Common myeloid progenitor, CD34-positive (primary cell): ENCODE results near the gene PHLDB2.

Experiments used
- CTCF ChIA-PET: fragments of 350-600 bp; sonication (Branson Sonifier 250); formaldehyde crosslinking; loops from one replicate; lab custom pipeline; 2021; ENCODE audit warnings: antibody characterized with exemption; lab: Charles Lee
- POLR2A ChIA-PET: fragments of 350-600 bp; sonication (Branson Sonifier 250); formaldehyde crosslinking; loops from one replicate; lab custom pipeline; 2021; ENCODE audit warnings: antibody characterized with exemption; lab: Charles Lee
- DNase-seq, 3 donors: peaks; one replicate each; pipeline versions ENCODE4 v3.0.0 to v3.0.0-alpha.2; 2013
- H3K27ac ChIP-seq, 2 experiments: 1 replicate in 1 of 2; 2 replicates in 1 of 2; pipeline ENCODE4 v1.7.0; 2013; ENCODE audit warnings: inconsistent platforms in 2 of 2, low read length in 2 of 2, mild to moderate bottlenecking in 2 of 2, low read depth in 1 of 2, moderate library complexity in 1 of 2; ENCODE audit not compliant: severe bottlenecking in 2 of 2, insufficient read depth in 1 of 2, poor library complexity in 1 of 2
- H3K27me3 ChIP-seq, 5 experiments: replicated peaks in 2 of 5; 1 replicate in 3 of 5; 2 replicates in 2 of 5; pipeline versions ENCODE4 v1.6.1 to v1.7.0; 2013; ENCODE audit warnings: low read length in 4 of 5, mild to moderate bottlenecking in 2 of 5, moderate library complexity in 2 of 5, inconsistent platforms in 1 of 5; ENCODE audit not compliant: insufficient read depth in 5 of 5, control insufficient read depth in 4 of 5
- H3K36me3 ChIP-seq, 4 experiments: 1 replicate in 2 of 4; 2 replicates in 2 of 4; pipeline versions ENCODE4 v1.6.1 to v1.7.0; 2013; ENCODE audit warnings: low read length in 3 of 4, control low read depth in 1 of 4, mild to moderate bottlenecking in 1 of 4; ENCODE audit not compliant: control insufficient read depth in 4 of 4, insufficient read depth in 4 of 4
- H3K4me1 ChIP-seq, 4 experiments: 1 replicate in 3 of 4; 2 replicates in 1 of 4; pipeline versions ENCODE4 v1.6.1 to v1.7.1; 2013; ENCODE audit warnings: low read length in 3 of 4, mild to moderate bottlenecking in 3 of 4, control low read depth in 1 of 4, inconsistent platforms in 1 of 4, moderate library complexity in 1 of 4; ENCODE audit not compliant: control insufficient read depth in 4 of 4, insufficient read depth in 4 of 4; ENCODE audit errors: control extremely low read depth in 1 of 4
- H3K4me3 ChIP-seq, 7 experiments: 1 replicate in 4 of 7; 2 replicates in 3 of 7; pipeline versions ENCODE4 v1.5.1 to v1.7.0; 2013; ENCODE audit warnings: mild to moderate bottlenecking in 7 of 7, low read length in 6 of 7, moderate library complexity in 6 of 7, inconsistent platforms in 2 of 7, low read depth in 2 of 7, control low read depth in 1 of 7; ENCODE audit not compliant: insufficient read depth in 4 of 7, control insufficient read depth in 1 of 7; ENCODE audit errors: extremely low read depth in 1 of 7
- H3K9me3 ChIP-seq, 5 experiments: 1 replicate in 4 of 5; 2 replicates in 1 of 5; pipeline versions ENCODE4 v1.6.1 to v1.7.1; 2013; ENCODE audit warnings: low read length in 4 of 5, mild to moderate bottlenecking in 2 of 5, inconsistent platforms in 1 of 5, low read depth in 1 of 5, moderate library complexity in 1 of 5; ENCODE audit not compliant: control insufficient read depth in 4 of 5, insufficient read depth in 2 of 5; ENCODE audit errors: control extremely low read depth in 1 of 5
- WGBS: methylation state at CpG from one replicate; pipeline ENCODE4 v1.1.5; 2013; ENCODE audit not compliant: insufficient coverage; 5-methylcytosine and 5-hydroxymethylcytosine counted together

Gene PHLDB2

DNA sequence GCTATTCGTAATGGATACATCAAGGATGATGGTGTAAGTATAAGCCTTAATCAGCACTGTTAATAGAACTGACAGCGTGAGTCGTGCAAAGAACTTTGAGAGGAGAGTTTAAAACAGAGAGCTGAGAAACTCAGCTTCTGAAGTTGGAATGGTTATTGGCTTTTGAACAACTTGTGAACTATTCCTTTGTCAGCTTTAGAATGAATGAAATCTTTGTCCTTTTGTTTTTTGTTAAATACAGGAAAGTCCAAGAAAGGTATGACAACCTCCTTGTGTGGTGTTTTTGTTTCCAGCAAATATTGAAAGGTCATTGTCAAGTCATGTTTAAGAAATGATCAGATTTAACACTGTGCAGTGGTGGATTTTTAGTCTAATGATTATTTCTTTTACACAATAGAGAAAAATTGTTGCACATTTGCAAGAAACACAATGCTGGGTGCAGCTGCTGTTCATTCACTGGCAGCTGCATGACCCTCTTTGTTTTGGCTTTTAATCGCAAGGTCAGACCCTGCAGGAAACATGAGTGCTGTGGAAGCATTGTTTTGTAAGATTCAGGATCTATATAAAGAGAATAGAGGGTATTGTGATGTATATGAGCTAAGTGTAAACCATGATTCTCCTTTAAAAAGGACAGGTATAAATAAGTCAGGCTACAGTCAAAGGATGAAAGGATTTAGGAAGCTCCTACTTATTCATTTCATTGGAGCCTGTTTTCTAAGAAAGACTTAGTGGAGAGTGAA, 98.1 kb downstream of the PHLDB2 start:
- H3K36me3 ChIP-seq, result peaks cover 0 to 6% (median 0%) of the 10 kb centered on the region in 4 experiments
- POLR2A ChIA-PET, result no interaction called here

DNA sequence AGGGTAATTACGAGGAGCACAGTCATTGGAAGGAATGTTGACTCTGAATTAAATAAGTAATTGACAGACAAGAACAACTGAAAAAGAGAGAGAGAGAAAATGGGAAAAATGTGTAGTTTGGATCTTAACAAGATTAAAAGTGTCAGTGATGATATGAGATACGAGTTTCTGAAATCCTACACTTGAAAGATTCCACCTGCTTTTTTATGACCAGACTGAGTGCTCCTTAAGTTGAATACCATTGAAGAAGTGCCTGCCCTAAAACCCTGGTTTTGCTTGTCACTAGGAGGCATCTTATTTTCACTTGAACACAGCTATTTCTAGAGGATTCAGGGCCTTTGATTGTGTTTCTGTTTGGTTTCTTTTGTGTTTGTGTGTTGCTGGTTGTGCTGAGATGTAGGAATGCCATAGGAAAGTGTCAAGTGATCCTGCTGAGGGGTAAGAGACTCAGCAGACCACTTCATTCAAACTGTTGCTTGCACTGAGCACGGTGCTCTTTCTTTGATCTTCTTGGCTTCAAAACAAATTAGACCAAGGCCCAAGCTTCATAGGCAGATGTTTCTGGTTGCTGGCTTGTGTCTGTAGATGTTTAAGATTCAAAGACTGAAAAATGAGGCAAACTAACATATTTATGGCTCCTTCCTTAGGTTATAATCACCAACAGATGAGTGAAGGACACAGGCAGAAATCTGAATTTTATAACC, 102.5 kb downstream of the PHLDB2 start:
- ChIA-PET POLR2A (interaction anchor here (0.6 kb wide), 1 partner anchor 1637 kb away, joined by 3 read pairs; no protein-coding TSS in a partner anchor), CTCF (interaction anchor here (0.8 to 15.6 kb wide), 8 partner anchors 28 to 293 kb away, joined by 3 to 204 read pairs (median 4); no protein-coding TSS in a partner anchor)
- 100% methylated on average over 2 of the region's 3 CpGs for WGBS
- Histone ChIP-seq H3K9me3 (no peaks in the 10 kb centered on the region), H3K27me3 (no peaks in the 10 kb centered on the region), H3K4me3 (no peak overlapping the region), H3K36me3 (no peaks in the 10 kb centered on the region), H3K27ac (no peak overlapping the region), H3K4me1 (peaks cover 0 to 1% (median 0%) of the 10 kb centered on the region in 4 experiments)
- DNase-seq, result no peak

More for the DNA sequence above, 98.1 kb downstream of the PHLDB2 start:
- CTCF ChIA-PET, result interaction anchor here (1.0 to 1.6 kb wide), 4 partner anchors 11 to 241 kb away, joined by 3 to 12 read pairs (median 3); no protein-coding TSS in a partner anchor
- Histone ChIP-seq H3K4me1 (peaks cover 0 to 1% (median 0%) of the 10 kb centered on the region in 4 experiments), H3K27ac (no peak overlapping the region), H3K9me3 (no peaks in the 10 kb centered on the region), H3K27me3 (no peaks in the 10 kb centered on the region), H3K4me3 (no peak overlapping the region)
- 98% methylated on average over 3 of the region's 4 CpGs for WGBS
- no peak for DNase-seq

DNA sequence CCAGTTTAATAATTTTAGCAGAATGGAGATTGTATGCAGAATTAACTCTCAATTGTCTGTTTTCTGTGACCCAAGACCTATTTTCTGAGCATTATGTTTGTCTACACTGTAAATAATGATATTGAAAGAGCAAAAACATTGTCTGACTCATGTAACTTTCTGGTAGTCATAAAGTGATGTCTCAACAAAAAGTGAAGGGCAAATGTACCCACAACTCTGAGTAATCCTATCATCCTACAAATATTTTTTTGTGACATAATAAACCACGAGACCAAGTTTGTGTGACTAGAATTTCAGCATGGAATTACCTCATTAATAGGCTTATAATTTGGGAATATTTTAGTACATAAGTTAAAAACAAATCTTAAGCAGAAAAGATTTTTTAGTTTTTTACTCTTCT, 104.4 kb downstream of the PHLDB2 start:
- WGBS, result no CpG with 5 or more reads among the region's 1 CpG
- DNase-seq, result peak in 2 of 3 donors; percentile 33 to 40
- Histone ChIP-seq H3K4me3 (no peak overlapping the region), H3K36me3 (no peaks in the 10 kb centered on the region), H3K27me3 (no peaks in the 10 kb centered on the region), H3K27ac (no peak overlapping the region), H3K4me1 (peaks cover 0 to 9% (median 4%) of the 10 kb centered on the region in 4 experiments), H3K9me3 (no peaks in the 10 kb centered on the region)
- POLR2A ChIA-PET, result no interaction called here
- CTCF ChIA-PET, result interaction anchor here (1.1 to 15.6 kb wide), 2 partner anchors 246 to 261 kb away, joined by 3 to 204 read pairs; no protein-coding TSS in a partner anchor

GRCh38 chr3:111965484-111965883, 106.4 kb downstream of the PHLDB2 start:
- ChIA-PET CTCF (interaction anchor here (0.8 to 15.6 kb wide), 9 partner anchors 10 to 248 kb away, joined by 3 to 204 read pairs (median 3); no protein-coding TSS in a partner anchor), POLR2A (no interaction called here)
- no peak overlapping the region for H3K4me3 ChIP-seq
- H3K4me1 ChIP-seq, result peaks cover 0 to 8% (median 4%) of the 10 kb centered on the region in 4 experiments
- WGBS, result 100% methylated on average over 1 of the region's 2 CpGs
- H3K9me3 ChIP-seq, result no peaks in the 10 kb centered on the region
- H3K27me3 ChIP-seq, result no peaks in the 10 kb centered on the region
- no peak for DNase-seq
- H3K27ac ChIP-seq, result no peak overlapping the region
- H3K36me3 ChIP-seq, result peaks cover 0 to 2% (median 0%) of the 10 kb centered on the region in 4 experiments

- Histone ChIP-seq H3K36me3 (peaks cover 0 to 2% (median 0%) of the 10 kb centered on the region in 4 experiments), H3K4me3 (no peak overlapping the region), H3K27ac (no peak overlapping the region), H3K9me3 (no peaks in the 10 kb centered on the region), H3K27me3 (no peaks in the 10 kb centered on the region), H3K4me1 (peaks cover 0 to 8% (median 4%) of the 10 kb centered on the region in 4 experiments)
- CTCF ChIA-PET, result interaction anchor here (0.7 to 15.6 kb wide), 20 partner anchors 10 to 298 kb away, joined by 3 to 204 read pairs (median 6); partner anchors contain the start of genes ABHD10 and PHLDB2
- WGBS, result 0% methylated on average over 2 of the region's 3 CpGs
- peak in 2 of 3 donors; percentile 20 to 36 for DNase-seq
- POLR2A ChIA-PET, result interaction anchor here (0.6 kb wide), 1 partner anchor 738 kb away, joined by 3 read pairs; no protein-coding TSS in a partner anchor
Observed at GRCh38 chr3:111967068-111967467, 108.0 kb downstream of the PHLDB2 start.

- 0% methylated on average over 7 of the region's 8 CpGs for WGBS
- peak overlapping the region in 1 of 2 experiments; percentile 17 for H3K27ac ChIP-seq
- CTCF ChIA-PET, result interaction anchor here (0.6 to 15.6 kb wide), 30 partner anchors 10 to 390 kb away, joined by 3 to 204 read pairs (median 4); partner anchors contain the start of genes ABHD10 and PHLDB2
Observed at GRCh38 chr3:111967651-111968274, 108.7 kb downstream of the PHLDB2 start.

More at GRCh38 chr3:111967651-111968274, 108.7 kb downstream of the PHLDB2 start:
- Histone ChIP-seq H3K36me3 (peaks cover 0 to 2% (median 0%) of the 10 kb centered on the region in 4 experiments), H3K4me1 (peaks cover 0 to 8% (median 4%) of the 10 kb centered on the region in 4 experiments), H3K9me3 (no peaks in the 10 kb centered on the region), H3K4me3 (peak overlapping the region in 1 of 7 experiments; percentile 19), H3K27me3 (no peaks in the 10 kb centered on the region)
- DNase-seq, result peak; percentile 81 to 91 (median 84)
- POLR2A ChIA-PET, result interaction anchor here (0.6 kb wide), 1 partner anchor 739 kb away, joined by 3 read pairs; no protein-coding TSS in a partner anchor
